Measurements from ENCODE around the gene SERP1.
"Not testable (repeated sequence)": the region's sequence is repeated elsewhere in the genome, so short reads cannot be mapped to it uniquely, and the experiment has no call there.

The SERP1 gene

DNA sequence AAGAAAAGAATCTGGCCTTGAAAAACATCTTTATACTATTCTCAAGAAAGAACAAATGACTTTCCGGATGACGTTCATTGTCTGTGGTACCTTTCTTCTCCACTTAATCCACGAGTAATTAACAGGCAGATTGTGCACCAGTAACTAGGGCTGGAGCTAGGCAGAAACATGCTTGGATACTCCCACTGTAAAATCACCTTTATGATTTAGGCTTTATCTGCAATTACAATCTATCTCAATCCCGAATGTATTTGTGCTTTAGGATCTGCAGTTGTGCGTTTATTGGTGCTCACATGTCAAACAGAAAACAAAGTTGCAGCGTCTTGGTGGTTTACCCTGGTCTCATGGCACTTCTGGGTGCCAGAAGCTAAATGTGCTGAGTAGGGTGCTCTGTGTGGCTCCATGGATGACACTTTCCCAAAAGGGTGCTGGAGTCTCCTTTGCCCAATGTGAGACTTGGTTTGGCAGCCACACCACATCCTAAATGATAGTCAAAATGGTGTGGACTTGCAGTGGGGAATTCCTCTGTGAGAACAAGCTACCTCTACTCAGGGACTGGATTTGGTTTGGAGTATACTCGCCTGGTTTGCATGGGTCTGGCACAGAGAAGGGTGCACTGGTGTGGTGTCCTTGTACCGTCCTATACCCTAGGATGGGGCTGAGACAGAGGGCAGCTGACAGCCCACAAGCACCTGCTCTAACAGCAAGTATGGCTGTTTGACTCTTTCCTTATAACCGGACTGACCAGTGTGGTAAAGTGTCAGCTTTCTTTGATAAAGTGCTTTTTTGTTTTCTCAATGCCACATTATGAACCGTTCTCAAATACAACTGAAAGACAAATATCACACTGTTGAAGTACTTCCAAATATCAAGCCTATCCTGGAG lies 7.7 kb downstream of the SERP1 start:
- DNase-seq: no peak

GRCh38 chr3:150535204-150535603 lies 11.1 kb downstream of the SERP1 start:
- no peak for DNase-seq

- DNase-seq: no peak
These were observed 14.5 kb downstream of the SERP1 start for GRCh38 chr3:150531775-150532174.

- no peak for DNase-seq
These were observed 17.9 kb downstream of the SERP1 start for GRCh38 chr3:150528354-150528797.

- no peak for DNase-seq
These were observed 18.6 kb downstream of the SERP1 start for GRCh38 chr3:150527464-150528255.

- no peak for DNase-seq
These were observed 22.8 kb downstream of the SERP1 start for GRCh38 chr3:150523538-150523937.

DNA sequence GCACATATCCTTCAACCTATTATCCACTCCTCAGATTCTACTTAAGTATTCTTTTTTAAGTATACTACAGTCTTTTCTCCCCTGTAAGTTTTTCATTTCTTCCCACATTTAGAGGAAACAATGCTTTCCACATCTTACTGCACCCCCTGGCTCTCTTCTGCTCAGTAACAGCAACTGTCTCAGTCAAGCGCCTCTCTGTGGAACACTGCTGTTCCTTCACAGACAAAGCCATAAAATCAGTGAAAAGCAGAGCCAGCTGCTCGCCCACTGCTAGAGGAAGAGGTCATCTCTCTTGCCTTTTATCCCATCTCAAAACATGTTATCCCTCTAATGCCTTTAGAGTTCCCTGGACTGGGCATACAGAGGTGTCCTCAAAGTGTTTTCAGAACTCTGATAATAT lies 24.8 kb downstream of the SERP1 start:
- DNase-seq: no peak

DNA sequence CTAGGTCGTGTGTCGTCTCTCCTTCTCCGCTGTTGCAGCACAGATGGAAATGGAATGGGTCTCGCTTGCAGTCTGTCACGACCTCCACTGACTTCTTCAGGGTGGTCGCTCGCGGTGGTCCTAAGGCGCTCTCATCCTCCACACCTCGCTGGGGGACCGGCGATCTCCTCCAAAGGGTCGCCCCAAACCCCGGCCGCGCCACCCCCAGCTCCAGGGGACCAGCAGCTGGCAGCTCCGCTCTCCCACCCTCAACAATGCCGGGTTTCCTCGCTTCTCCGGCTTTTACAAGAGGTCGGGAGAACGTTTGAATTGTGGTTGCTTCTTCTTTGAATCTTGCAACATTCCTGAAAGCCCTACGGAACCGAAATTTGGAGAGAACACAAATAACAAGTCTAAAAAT lies 25.9 kb downstream of the SERP1 start:
- DNase-seq: no peak

GRCh38 chr3:150519026-150519425 lies 27.3 kb downstream of the SERP1 start:
- DNase-seq: no peak

GRCh38 chr3:150515210-150515609 lies 31.1 kb downstream of the SERP1 start:
- no peak for DNase-seq

GRCh38 chr3:150511122-150511821 lies 35.0 kb downstream of the SERP1 start:
- DNase-seq: no peak

DNA sequence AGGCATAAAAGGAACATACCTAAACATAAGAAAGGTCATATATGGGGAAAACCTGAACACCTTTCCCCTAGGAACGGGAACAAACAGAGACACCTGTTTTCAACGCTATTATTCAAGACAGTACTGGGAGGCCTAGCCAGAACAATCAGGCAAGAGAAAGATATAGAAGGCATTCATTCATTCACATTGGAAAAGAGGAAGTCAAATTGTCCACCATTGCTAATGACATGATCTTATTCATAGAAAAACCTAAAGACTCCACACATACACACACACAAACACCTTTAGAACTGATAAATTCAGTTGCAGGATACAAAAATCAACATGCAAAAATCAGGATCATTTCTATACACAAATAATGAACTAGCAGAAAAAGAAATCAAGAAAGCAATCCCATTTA lies 36.5 kb downstream of the SERP1 start:
- no peak for DNase-seq

GRCh38 chr3:150508401-150508800 lies 37.9 kb downstream of the SERP1 start:
- no peak for DNase-seq

- DNase-seq: no peak
These were observed 41.8 kb downstream of the SERP1 start for GRCh38 chr3:150504483-150504882.

GRCh38 chr3:150503402-150504099 lies 42.7 kb downstream of the SERP1 start:
- no peak for DNase-seq

GRCh38 chr3:150500960-150501359 lies 45.3 kb downstream of the SERP1 start:
- DNase-seq: not testable (repeated sequence)

- no peak for DNase-seq
These were observed 48.3 kb downstream of the SERP1 start for GRCh38 chr3:150497956-150498355.

DNA sequence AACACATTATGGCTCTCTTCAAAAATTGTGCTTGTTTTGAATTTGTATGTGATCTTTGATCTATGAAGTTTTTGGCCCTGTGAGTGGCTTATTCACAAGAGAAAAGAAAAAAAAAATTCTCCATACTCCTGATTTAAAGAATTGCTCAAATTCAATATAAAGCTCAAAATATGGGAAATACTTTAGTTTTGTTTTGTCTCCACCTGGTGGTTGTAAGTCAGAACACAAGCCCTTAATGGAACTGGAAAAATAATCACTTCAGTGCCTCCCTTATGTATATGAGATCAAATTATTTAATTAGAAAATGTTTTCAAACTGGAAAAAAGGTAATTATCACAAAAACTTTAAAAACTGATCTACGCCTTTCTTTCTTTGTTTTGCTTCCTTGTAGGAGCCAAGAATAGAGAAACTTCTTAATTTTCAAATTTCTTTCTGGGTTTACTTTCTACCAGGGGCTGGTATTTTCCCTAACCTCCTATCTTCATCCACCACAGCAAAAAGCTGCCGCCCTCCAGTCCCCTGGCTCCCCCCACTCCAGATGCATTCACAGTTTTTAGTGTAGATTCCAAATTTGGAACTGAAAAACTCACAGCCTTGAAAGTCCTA lies 50.6 kb downstream of the SERP1 start:
- peak; percentile 58 for DNase-seq

DNA sequence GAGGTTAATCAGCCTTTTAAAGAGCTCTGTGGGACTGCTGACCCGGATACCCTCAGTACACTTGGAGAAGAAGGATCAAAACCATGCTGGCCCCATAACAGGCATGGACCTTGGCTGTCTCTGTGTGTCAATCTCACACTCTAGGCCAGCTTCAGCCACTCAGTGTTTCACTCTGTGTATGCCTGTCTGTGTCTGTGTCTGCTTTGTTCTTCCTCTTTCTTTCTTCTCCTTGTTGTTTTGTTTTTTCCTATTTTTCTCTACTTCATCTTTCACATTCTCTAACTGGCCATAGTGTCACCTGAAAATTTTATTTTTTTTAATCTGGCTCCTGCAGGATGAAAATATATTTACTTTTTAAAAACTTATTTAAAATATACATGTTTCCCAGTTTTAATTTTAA lies 51.1 kb downstream of the SERP1 start:
- no peak for DNase-seq

GRCh38 chr3:150494411-150494977 lies 51.8 kb downstream of the SERP1 start:
- no peak for DNase-seq

Measured in NCI-H146 (cell line).